GM12873 (cell line): ENCODE data around the gene SYTL3.

ENCODE experiments used
- CTCF ChIP-seq: IDR thresholded peaks from 2 replicates; pipeline ENCODE4 v1.5.1; 2012; ENCODE audit warnings: low read depth, mild to moderate bottlenecking, moderate library complexity, low read length, control low read depth; ENCODE audit not compliant: insufficient read depth; ENCODE audit errors: missing control alignments

SYTL3 gene

GRCh38 chr6:158684745-158685324, 35.0 kb downstream of the SYTL3 start:
- no peak for TF ChIP-seq CTCF

GRCh38 chr6:158686311-158686710, 36.5 kb downstream of the SYTL3 start:
- TF ChIP-seq CTCF = no peak

GRCh38 chr6:158686791-158687381, 37.0 kb downstream of the SYTL3 start:
- no peak for TF ChIP-seq CTCF

GRCh38 chr6:158687506-158687905, 37.7 kb downstream of the SYTL3 start:
- TF ChIP-seq CTCF = no peak

- TF ChIP-seq CTCF = no peak
Observed at GRCh38 chr6:158688860-158689259, 39.0 kb downstream of the SYTL3 start.

GRCh38 chr6:158694913-158695312, 45.1 kb downstream of the SYTL3 start:
- TF ChIP-seq CTCF = no peak

- no peak for TF ChIP-seq CTCF
Observed at GRCh38 chr6:158697811-158698210, 48.0 kb downstream of the SYTL3 start.

GRCh38 chr6:158698931-158699330, 49.1 kb downstream of the SYTL3 start:
- TF ChIP-seq CTCF = no peak
